GM12878 (cell line): ENCODE data around the gene HMGCLL1. TPM values are rescaled to one million over a fixed set of nuclear protein-coding genes. Genes with fewer than 3 reads are reported as not detected.

Source experiments
- ATAC-seq: fragments of 200-7000 bp; cut with Tn5 transposase; 3 replicates; pipeline ENCODE4 v1.9.1; 2020; ENCODE audit warnings: mild to moderate bottlenecking, moderate library complexity
- BruUV-seq: library from RNA; stranded (reverse); fragments of 400-500 nt; replicated peaks from 2 replicates; lab custom pipeline; 2021; lab: Mats Ljungman, UMichigan
- CTCF ChIA-PET: fragments of 300-600 bp; sonication (Branson Sonifier 250); formaldehyde crosslinking; extraction: SDS; loops from one replicate; lab custom pipeline; 2021; ENCODE audit warnings: inconsistent platforms; lab: Yijun Ruan, JAX
- POLR2A ChIA-PET: fragments of 350-600 bp; formaldehyde crosslinking; extraction: SDS; loops from one replicate; lab custom pipeline; 2021; ENCODE audit warnings: inconsistent platforms; lab: Charles Lee
- RAD21 ChIA-PET: fragments of 300-600 bp; sonication (Branson Sonifier 250); formaldehyde crosslinking; loops from one replicate; lab custom pipeline; 2023; ENCODE audit warnings: antibody characterized with exemption; ENCODE audit not compliant: unreplicated experiment; lab: Charles Lee
- SMC1A ChIA-PET: fragments of 300-600 bp; sonication (Branson Sonifier 250); formaldehyde crosslinking; loops from one replicate; lab custom pipeline; 2023; ENCODE audit not compliant: unreplicated experiment, uncharacterized antibody; lab: Charles Lee
- DNase-seq: peaks from one replicate; pipeline ENCODE4 v3.0.0-alpha.2; 2011; ENCODE audit warnings: low read depth, low spot score
- FAIRE-seq: peaks from 3 replicates; lab custom pipeline; 2011; peaks lifted over from hg19 to GRCh38; lab: Jason Lieb, UNC
- H2AFZ ChIP-seq: 2 replicates; pipeline ENCODE4 v1.6.0; 2011; ENCODE audit warnings: low read depth, low read length, control low read depth; ENCODE audit not compliant: control insufficient read depth
- H3K27ac ChIP-seq: 2 replicates; pipeline ENCODE4 v1.5.1; 2011; ENCODE audit warnings: control low read depth; ENCODE audit not compliant: control insufficient read depth, insufficient read depth
- H3K27me3 ChIP-seq, 2 experiments: replicated peaks in 1 of 2; 2 replicates each; pipeline versions ENCODE4 v1.6.0 to v1.6.1; 2011; ENCODE audit warnings: low read length in 1 of 2; ENCODE audit not compliant: control insufficient read depth in 2 of 2, insufficient read depth in 2 of 2
- H3K36me3 ChIP-seq, 2 experiments: 2 replicates each; pipeline ENCODE4 v1.5.1; 2011; ENCODE audit warnings: low read length in 1 of 2; ENCODE audit not compliant: control insufficient read depth in 2 of 2, insufficient read depth in 2 of 2
- H3K4me1 ChIP-seq: 2 replicates; pipeline ENCODE4 v1.6.1; 2011; ENCODE audit warnings: mild to moderate bottlenecking, low read length, moderate library complexity, mixed read lengths; ENCODE audit not compliant: control insufficient read depth, insufficient read depth
- H3K4me2 ChIP-seq: 2 replicates; pipeline ENCODE4 v1.6.0; 2011; ENCODE audit warnings: control low read depth; ENCODE audit not compliant: control insufficient read depth, insufficient read depth
- H3K4me3 ChIP-seq: fragments of 200-600 bp; sonication (generic); 2 replicates; pipeline ENCODE4 v1.5.1; 2016
- H3K79me2 ChIP-seq: 2 replicates; pipeline ENCODE4 v1.6.0; 2011; ENCODE audit warnings: low read length; ENCODE audit not compliant: control insufficient read depth, insufficient read depth
- H3K9ac ChIP-seq: 2 replicates; pipeline ENCODE4 v1.8.0; 2011; ENCODE audit warnings: low read length, control low read depth, mixed read lengths; ENCODE audit not compliant: control insufficient read depth, insufficient read depth
- H3K9me3 ChIP-seq: replicated peaks from 3 replicates; pipeline ENCODE4 v1.5.1; 2011; ENCODE audit warnings: mild to moderate bottlenecking, low read length; ENCODE audit not compliant: control insufficient read depth, insufficient read depth
- H4K20me1 ChIP-seq: 2 replicates; pipeline ENCODE4 v1.6.0; 2011; ENCODE audit not compliant: control insufficient read depth, insufficient read depth
- BACH1 ChIP-seq: fragments of 450-650 bp; IDR thresholded peaks from 2 replicates; pipeline ENCODE4 v1.6.1; 2017; ENCODE audit warnings: mild to moderate bottlenecking, borderline replicate concordance
- CBX3 ChIP-seq: fragments of 200-600 bp; sonication (generic); IDR thresholded peaks from 2 replicates; pipeline ENCODE4 v1.6.1; 2016; ENCODE audit warnings: low read depth, borderline replicate concordance
- CTCF ChIP-seq, 3 experiments: IDR thresholded peaks in 2 of 3; conservative IDR thresholded peaks in 1 of 3; 2 replicates each; pipeline ENCODE4 v1.5.1; 2011; ENCODE audit warnings: low read depth in 3 of 3, low read length in 3 of 3, mild to moderate bottlenecking in 3 of 3, control low read depth in 2 of 3, moderate library complexity in 2 of 3, inconsistent platforms in 1 of 3, mixed read lengths in 1 of 3; ENCODE audit not compliant: control insufficient read depth in 2 of 3, insufficient read depth in 1 of 3; ENCODE audit errors: extremely low read depth in 1 of 3
- EZH2 ChIP-seq: IDR thresholded peaks from 2 replicates; pipeline ENCODE4 v1.6.1; 2012; ENCODE audit warnings: low read depth, mild to moderate bottlenecking, control low read depth, inconsistent platforms, low read length, borderline replicate concordance; ENCODE audit not compliant: control insufficient read depth
- KLF5 ChIP-seq: fragments of 450-650 bp; IDR thresholded peaks from 2 replicates; pipeline ENCODE4 v1.6.1; 2014; ENCODE audit warnings: mild to moderate bottlenecking; ENCODE audit not compliant: partially characterized antibody
- MTA2 ChIP-seq: fragments of 450-650 bp; IDR thresholded peaks from 2 replicates; pipeline ENCODE4 v1.6.1; 2016; ENCODE audit warnings: low read depth, mild to moderate bottlenecking, moderate library complexity
- PML ChIP-seq: IDR thresholded peaks from 2 replicates; pipeline ENCODE4 v1.6.1; 2012; ENCODE audit warnings: low read length, inconsistent platforms
- RBBP5 ChIP-seq: fragments of 200-600 bp; sonication (generic); conservative IDR thresholded peaks from 2 replicates; pipeline ENCODE4 v1.6.1; 2016
- SIX5 ChIP-seq: IDR thresholded peaks from 2 replicates; pipeline ENCODE4 v1.6.1; 2011; ENCODE audit warnings: mild to moderate bottlenecking, low read depth, low read length, moderate library complexity; ENCODE audit not compliant: severe bottlenecking
- ZBTB4 ChIP-seq: fragments of 450-650 bp; formaldehyde crosslinking; IDR thresholded peaks from 2 replicates; pipeline ENCODE4 v1.4.0; 2022; ENCODE audit warnings: mild to moderate bottlenecking, moderate library complexity
- ZBTB40 ChIP-seq: fragments of 450-650 bp; IDR thresholded peaks from 2 replicates; pipeline ENCODE4 v1.6.1; 2016; ENCODE audit warnings: mild to moderate bottlenecking, moderate library complexity, borderline replicate concordance
- ZNF622 ChIP-seq: fragments of 450-650 bp; IDR thresholded peaks from 2 replicates; pipeline ENCODE4 v1.6.1; 2017; ENCODE audit warnings: mild to moderate bottlenecking, inconsistent platforms
- WGBS: methylation state at CpG from one replicate; pipeline ENCODE4 v1.1.6; 2016; ENCODE audit warnings: low lambda C conversion rate; ENCODE audit not compliant: insufficient replicate concordance, insufficient coverage; ENCODE audit errors: missing lambda C conversion rate; 5-methylcytosine and 5-hydroxymethylcytosine counted together
- in situ Hi-C: fragments of 300-500 bp; cut with MboI; formaldehyde crosslinking; loops from 9 replicates; pipeline ENCODE4 v1.14.3; 2018; ENCODE audit warnings: mixed read lengths
- intact Hi-C: fragments of 100-400 bp; cut with micrococcal nuclease; formaldehyde crosslinking; loops from one replicate; pipeline ENCODE4 v1.14.2; 2022; ENCODE audit not compliant: unreplicated experiment
- polyA plus RNA-seq, 11 experiments: library from polyadenylated mRNA; depleted of rRNA in 4 of 11; unstranded in 6 of 11; stranded (reverse) in 5 of 11; fragments of >200 nt; fragmentation: Nextera tagmentation in 4 of 11; fragmentation: Illumina TruSeq in 1 of 11; extraction: Ambion mirVana in 4 of 11; extraction: Trizol in 1 of 11; gene quantifications; 1 replicate in 1 of 11; 2 replicates in 10 of 11; pipeline versions ENCODE4 v1.2.1 to v1.2.3, GENCODE V29; 2011 to 2016; ENCODE audit warnings: inconsistent platforms in 2 of 11, missing spikeins in 2 of 11, low read depth in 1 of 11
- total RNA-seq, 4 experiments: library from RNA; depleted of rRNA in 3 of 4; stranded (reverse); fragments of >200 nt in 3 of 4; fragmentation: Illumina TruSeq in 1 of 4; extraction: Trizol in 1 of 4; gene quantifications; 2 replicates each; pipeline versions ENCODE4 v1.2.1 to v1.2.3, GENCODE V29; 2013 to 2021

HMGCLL1 gene
- total and polyA plus RNA-seq, 10 of the 15 experiments (the other 5 are each of a cell fraction or from before 2014, with no cell fraction given): not detected

- WGBS: 16% methylated on average over 4 of the region's 4 CpGs
- CTCF ChIA-PET: interaction anchor here (1.3 kb wide), 1 partner anchor 15 kb away, joined by 4 read pairs; no protein-coding TSS in a partner anchor
- in situ Hi-C loops (no loop called here), intact Hi-C loops (no loop called here)
- no peak overlapping the region for H3K4me2 ChIP-seq
- no peaks in the 10 kb centered on the region for H3K9me3 ChIP-seq
- H3K27ac ChIP-seq: no peak overlapping the region
- RAD21 ChIA-PET: no interaction called here
- no peak overlapping the region for H3K9ac ChIP-seq
- no peaks in the 10 kb centered on the region for H3K4me1 ChIP-seq
- H3K4me3 ChIP-seq: no peak overlapping the region
- FAIRE-seq (no peak), ATAC-seq (no peak), DNase-seq (no peak)
- no peaks in the 10 kb centered on the region for H3K79me2 ChIP-seq
- POLR2A ChIA-PET: no interaction called here
- no peaks in the 10 kb centered on the region for H3K36me3 ChIP-seq
- SMC1A ChIA-PET: no interaction called here
- no peaks in the 10 kb centered on the region for H3K27me3 ChIP-seq
- BruUV-seq: no TSS peak
- no peaks in the 10 kb centered on the region for H4K20me1 ChIP-seq
- H2AFZ ChIP-seq: no peak overlapping the region
- TF ChIP-seq PML (no peak), EZH2 (no peak), BACH1 (no peak), RBBP5 (no peak), KLF5 (no peak), ZBTB40 (no peak), MTA2 (no peak), CBX3 (no peak), SIX5 (no peak), ZBTB4 (no peak), ZNF622 (no peak), CTCF (IDR thresholded peaks at IDR 0.05 in 2 of 3, conservative IDR thresholded peaks at IDR 0.05 in 1 of 3; ENCODE audit: control insufficient read depth in 2 of 3, extremely low read depth in 1 of 3, insufficient read depth in 1 of 3, low read depth in 3 of 3, low read length in 3 of 3) (no peak)
These were observed 35.2 kb downstream of the HMGCLL1 start for GRCh38 chr6:55543633-55544309.
